CD4-positive, alpha-beta T cell (primary cell): ENCODE data around the gene C16orf87. TPM values are rescaled to one million over a fixed set of nuclear protein-coding genes. Genes with fewer than 3 reads are reported as not detected.

Experiments
- ATAC-seq: fragments of 200-7000 bp; cut with Tn5 transposase; one replicate; pipeline ENCODE4 v1.10.0; 2022; ENCODE audit warnings: mild to moderate bottlenecking; ENCODE audit not compliant: poor library complexity
- CTCF ChIA-PET: fragments of 350-600 bp; sonication (Branson Sonifier 250); formaldehyde crosslinking; loops from one replicate; lab custom pipeline; 2021; ENCODE audit warnings: antibody characterized with exemption, inconsistent platforms; lab: Charles Lee
- POLR2A ChIA-PET: fragments of 350-600 bp; sonication (Branson Sonifier 250); formaldehyde crosslinking; loops from one replicate; lab custom pipeline; 2021; ENCODE audit warnings: antibody characterized with exemption, inconsistent platforms; lab: Charles Lee
- DNase-seq, 14 experiments: peaks; one replicate each; pipeline ENCODE4 v3.0.0-alpha.2; 2013 to 2020; ENCODE audit warnings: mixed read lengths in 2 of 14
- H3K27ac ChIP-seq, 2 donors: one replicate each; pipeline versions ENCODE4 v1.5.1 to v1.7.0; 2013; ENCODE audit warnings: low read length in 2 of 2, low read depth in 1 of 2, mild to moderate bottlenecking in 1 of 2
- H3K27me3 ChIP-seq, 2 experiments: 1 replicate in 1 of 2; 2 replicates in 1 of 2; pipeline versions ENCODE4 v1.6.1 to v1.7.0; 2013; ENCODE audit warnings: low read length in 2 of 2, control low read depth in 1 of 2, mild to moderate bottlenecking in 1 of 2, moderate library complexity in 1 of 2; ENCODE audit not compliant: insufficient read depth in 2 of 2, control insufficient read depth in 1 of 2
- H3K36me3 ChIP-seq: one replicate; pipeline ENCODE4 v1.6.1; 2013; ENCODE audit warnings: low read length, control low read depth; ENCODE audit not compliant: insufficient read depth
- H3K4me1 ChIP-seq: one replicate; pipeline ENCODE4 v1.6.1; 2013; ENCODE audit warnings: low read length, control low read depth; ENCODE audit not compliant: insufficient read depth
- H3K4me3 ChIP-seq: one replicate; pipeline ENCODE4 v1.5.1; 2013; ENCODE audit warnings: mild to moderate bottlenecking, low read length, moderate library complexity
- H3K9me3 ChIP-seq, 2 experiments: 1 replicate in 1 of 2; 2 replicates in 1 of 2; pipeline versions ENCODE4 v1.6.1 to v1.7.0; 2013; ENCODE audit warnings: low read length in 2 of 2, mild to moderate bottlenecking in 2 of 2, control low read depth in 1 of 2, moderate library complexity in 1 of 2; ENCODE audit not compliant: control insufficient read depth in 1 of 2, insufficient read depth in 1 of 2
- H3K27ac Mint-ChIP-seq: one replicate; pipeline ENCODE4 v1.8.0; 2020; ENCODE audit warnings: mixed read lengths
- H3K27me3 Mint-ChIP-seq: one replicate; pipeline ENCODE4 v1.8.0; 2021; ENCODE audit warnings: mixed read lengths
- H3K36me3 Mint-ChIP-seq: one replicate; pipeline ENCODE4 v1.8.0; 2021; ENCODE audit warnings: low read depth, mixed read lengths
- H3K4me1 Mint-ChIP-seq: one replicate; pipeline ENCODE4 v1.8.0; 2021; ENCODE audit warnings: low read depth, mixed read lengths
- H3K4me3 Mint-ChIP-seq: one replicate; pipeline ENCODE4 v1.8.0; 2020; ENCODE audit warnings: mild to moderate bottlenecking, mixed read lengths
- H3K9me3 Mint-ChIP-seq: one replicate; pipeline ENCODE4 v1.8.0; 2020; ENCODE audit warnings: mixed read lengths
- intact Hi-C, 2 experiments: fragments of 100-400 bp; cut with DNase I in 1 of 2; cut with micrococcal nuclease in 1 of 2; formaldehyde crosslinking; loops; one replicate each; pipeline versions ENCODE4 v1.15.1 to v1.9.0; 2023 to 2025; cut with DNase I, micrococcal nuclease
- total RNA-seq, 174 experiments: library from RNA in 2 of 174; stranded (reverse) in 2 of 174; gene quantifications; one replicate each; pipeline ENCODE4 v1.2.3 and lab custom pipeline; 2021 to 2026
- TF ChIP-seq, protein P1 (sequence below): fragments of 200-600 bp; IDR thresholded peaks from one replicate; pipeline ENCODE4 v1.8.0; 2022; ENCODE audit warnings: antibody characterized with exemption, mild to moderate bottlenecking

Gene C16orf87
- total RNA-seq, 2 experiments from 2014 or later = 20.6 to 22.6 TPM

DNA sequence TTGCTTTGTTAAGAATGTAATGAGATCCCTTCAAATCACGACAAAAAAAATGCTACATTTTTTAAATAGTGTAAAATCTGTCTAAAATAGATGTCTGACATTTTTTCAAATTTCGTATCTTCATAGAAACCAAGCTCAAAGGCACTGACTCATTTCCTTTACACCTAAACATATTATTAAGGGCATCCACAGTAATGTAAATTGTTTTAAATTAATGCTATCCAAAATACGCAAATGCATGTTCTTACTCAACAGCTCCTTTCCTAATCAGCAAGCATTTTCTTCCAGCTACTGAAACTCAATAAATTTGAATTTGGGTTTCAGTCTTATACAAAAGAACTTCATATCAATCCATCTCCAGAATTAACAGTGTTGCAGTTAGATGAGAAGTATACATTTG, 4.3 kb downstream of the C16orf87 start:
- H3K27me3 ChIP-seq = no peaks in the 10 kb centered on the region
- no peak overlapping the region for H3K4me3 ChIP-seq
- TF ChIP-seq, protein P1, sequence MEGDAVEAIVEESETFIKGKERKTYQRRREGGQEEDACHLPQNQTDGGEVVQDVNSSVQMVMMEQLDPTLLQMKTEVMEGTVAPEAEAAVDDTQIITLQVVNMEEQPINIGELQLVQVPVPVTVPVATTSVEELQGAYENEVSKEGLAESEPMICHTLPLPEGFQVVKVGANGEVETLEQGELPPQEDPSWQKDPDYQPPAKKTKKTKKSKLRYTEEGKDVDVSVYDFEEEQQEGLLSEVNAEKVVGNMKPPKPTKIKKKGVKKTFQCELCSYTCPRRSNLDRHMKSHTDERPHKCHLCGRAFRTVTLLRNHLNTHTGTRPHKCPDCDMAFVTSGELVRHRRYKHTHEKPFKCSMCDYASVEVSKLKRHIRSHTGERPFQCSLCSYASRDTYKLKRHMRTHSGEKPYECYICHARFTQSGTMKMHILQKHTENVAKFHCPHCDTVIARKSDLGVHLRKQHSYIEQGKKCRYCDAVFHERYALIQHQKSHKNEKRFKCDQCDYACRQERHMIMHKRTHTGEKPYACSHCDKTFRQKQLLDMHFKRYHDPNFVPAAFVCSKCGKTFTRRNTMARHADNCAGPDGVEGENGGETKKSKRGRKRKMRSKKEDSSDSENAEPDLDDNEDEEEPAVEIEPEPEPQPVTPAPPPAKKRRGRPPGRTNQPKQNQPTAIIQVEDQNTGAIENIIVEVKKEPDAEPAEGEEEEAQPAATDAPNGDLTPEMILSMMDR = no peak
- Mint-ChIP-seq H3K27ac (peak overlapping the region; percentile 19), H3K9me3 (no peaks in the 10 kb centered on the region), H3K4me1 (peaks cover 47% of the 10 kb centered on the region), H3K27me3 (no peaks in the 10 kb centered on the region), H3K36me3 (peaks cover 16% of the 10 kb centered on the region), H3K4me3 (peak overlapping the region; percentile 38)
- ChIA-PET POLR2A (interaction anchor here (0.6 kb wide), 1 partner anchor 137 kb away, joined by 3 read pairs; the partner anchor contains the start of gene ORC6), CTCF (no interaction called here)
- peaks cover 11% of the 10 kb centered on the region for H3K4me1 ChIP-seq
- H3K27ac ChIP-seq = no peak overlapping the region
- DNase-seq = no peak
- intact Hi-C loops = no loop called here
- H3K9me3 ChIP-seq = no peaks in the 10 kb centered on the region
- no peaks in the 10 kb centered on the region for H3K36me3 ChIP-seq
- no peak for ATAC-seq

DNA sequence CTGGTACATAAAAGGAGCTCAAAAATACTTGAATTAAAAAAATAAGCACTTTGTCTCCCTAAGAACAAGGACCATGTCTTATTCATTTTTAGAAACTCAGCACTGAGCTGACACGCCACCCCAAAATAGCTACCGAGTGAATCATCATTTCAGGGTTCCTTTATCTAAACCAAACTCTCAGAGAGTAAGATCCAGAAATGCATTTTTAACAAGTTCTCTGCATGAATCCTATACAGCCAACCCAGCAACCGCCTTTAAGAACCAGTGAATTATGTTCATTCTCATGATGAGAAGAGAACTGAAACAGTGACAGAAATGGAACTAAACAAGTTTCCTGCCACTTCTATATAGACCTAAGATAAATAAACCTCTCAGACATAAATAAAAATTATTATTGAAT, 8.7 kb downstream of the C16orf87 start:
- Histone ChIP-seq H3K36me3 (no peaks in the 10 kb centered on the region), H3K4me1 (no peaks in the 10 kb centered on the region), H3K4me3 (no peak overlapping the region), H3K27ac (no peak overlapping the region), H3K9me3 (no peaks in the 10 kb centered on the region), H3K27me3 (no peaks in the 10 kb centered on the region)
- Mint-ChIP-seq H3K36me3 (peaks cover 6% of the 10 kb centered on the region), H3K4me3 (no peak overlapping the region), H3K9me3 (no peaks in the 10 kb centered on the region), H3K27ac (no peak overlapping the region), H3K4me1 (peaks cover 23% of the 10 kb centered on the region), H3K27me3 (no peaks in the 10 kb centered on the region)
- no peak for ATAC-seq
- intact Hi-C loops = no loop called here
- no peak for DNase-seq
- TF ChIP-seq, protein P1 = no peak
- CTCF ChIA-PET = no interaction called here
- POLR2A ChIA-PET = interaction anchor here (1.2 kb wide), 1 partner anchor 9 kb away, joined by 5 read pairs; the partner anchor contains the start of gene C16orf87

DNA sequence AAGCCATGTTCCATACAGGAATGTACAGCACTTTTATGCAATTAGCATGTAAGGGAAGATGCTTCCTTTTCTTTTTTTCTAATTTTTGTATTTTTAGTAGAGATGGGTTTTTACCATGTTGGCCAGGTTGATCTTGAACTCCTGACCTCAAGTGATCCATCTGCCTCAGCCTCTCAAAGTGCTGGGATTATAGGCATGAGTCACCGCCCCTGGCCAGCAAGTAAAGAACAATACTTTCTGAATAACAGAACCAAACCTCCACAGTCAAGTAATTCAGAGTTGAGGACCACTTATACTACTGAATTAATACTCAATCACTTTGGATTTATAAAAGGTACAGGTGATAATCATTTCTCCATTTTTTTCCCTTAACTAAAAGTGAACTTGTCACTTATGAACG, 13.0 kb downstream of the C16orf87 start:
- POLR2A ChIA-PET = no interaction called here
- Histone ChIP-seq H3K4me1 (no peaks in the 10 kb centered on the region), H3K4me3 (no peak overlapping the region), H3K27me3 (no peaks in the 10 kb centered on the region), H3K9me3 (no peaks in the 10 kb centered on the region), H3K36me3 (no peaks in the 10 kb centered on the region), H3K27ac (no peak overlapping the region)
- H3K36me3 Mint-ChIP-seq = peaks cover 25% of the 10 kb centered on the region
- no peak overlapping the region for H3K27ac Mint-ChIP-seq
- no peak for ATAC-seq
- DNase-seq = no peak
- TF ChIP-seq, protein P1 = no peak
- H3K27me3 Mint-ChIP-seq = no peaks in the 10 kb centered on the region
- no peaks in the 10 kb centered on the region for H3K9me3 Mint-ChIP-seq
- CTCF ChIA-PET = interaction anchor here (1.4 kb wide), 1 partner anchor 9 kb away, joined by 4 read pairs; no protein-coding TSS in a partner anchor
- H3K4me3 Mint-ChIP-seq = no peak overlapping the region
- intact Hi-C loops = no loop called here
- H3K4me1 Mint-ChIP-seq = peaks cover 42% of the 10 kb centered on the region
